Endometrial microvascular endothelial cells (primary cell): ENCODE measurements around the gene COX7A2L. TPM values are rescaled to one million over a fixed set of nuclear protein-coding genes. Genes with fewer than 3 reads are reported as not detected.

ENCODE experiments used
- total RNA-seq: library from RNA; depleted of rRNA; stranded (reverse); fragments of >200 nt; gene quantifications from one replicate; pipeline ENCODE4 v1.2.3, GENCODE V29; 2015; ENCODE audit errors: inconsistent ontology term

The COX7A2L gene
- total RNA-seq, 1 donor from 2014 or later, result 194 TPM

Other genes with a start within 250 kb of the COX7A2L start
- 19.5 TPM for gene EML4, start 191.9 kb downstream of the COX7A2L start, total RNA-seq
- gene KCNG3, start 132.8 kb upstream of the COX7A2L start, total RNA-seq, result not detected
- gene MTA3, start 207.4 kb upstream of the COX7A2L start, total RNA-seq, result 24.2 TPM